GM21390 (cell line): ENCODE measurements around the gene TMEM235.

Source experiments
- ATAC-seq: cut with Tn5 transposase; IDR thresholded peaks from one replicate; pipeline ENCODE4 v1.9.1; 2021; ENCODE audit not compliant: unreplicated experiment

The TMEM235 gene

DNA sequence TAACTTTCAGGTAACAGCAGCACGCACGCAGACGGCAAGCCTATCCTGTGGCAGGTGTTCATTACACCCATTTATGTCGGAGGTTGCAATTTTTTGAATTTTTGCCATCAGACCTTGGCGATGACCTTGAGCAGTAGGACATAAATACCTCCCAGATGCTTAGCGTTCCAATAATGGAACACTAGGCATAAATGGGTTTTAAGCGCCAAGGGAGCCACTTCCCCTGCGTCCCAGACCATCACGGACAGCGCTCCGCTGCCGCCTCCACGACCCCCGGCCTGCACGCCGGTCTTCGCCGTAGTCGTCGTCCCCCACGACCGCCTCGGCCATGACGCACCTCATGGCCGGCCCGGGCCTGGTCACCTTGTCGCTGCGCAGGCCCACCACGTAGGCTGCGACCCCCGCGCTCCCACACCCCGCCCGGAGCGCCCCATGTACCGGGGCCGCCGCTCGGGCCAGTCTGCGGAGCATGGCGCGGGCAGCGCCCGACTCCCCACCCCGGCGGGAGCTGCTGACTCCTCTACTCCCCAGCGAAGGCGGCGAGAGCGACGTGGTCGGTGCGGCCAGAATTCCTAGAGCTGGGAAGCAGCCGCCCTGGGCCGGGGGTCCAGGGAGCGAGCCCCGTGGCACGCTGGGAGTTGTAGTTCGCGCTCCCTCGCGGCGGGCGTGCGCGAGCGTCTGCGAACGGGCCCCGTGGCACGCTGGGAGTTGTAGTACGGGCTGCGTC is 22.7 kb downstream of the TMEM235 start:
- ATAC-seq, result no peak

DNA sequence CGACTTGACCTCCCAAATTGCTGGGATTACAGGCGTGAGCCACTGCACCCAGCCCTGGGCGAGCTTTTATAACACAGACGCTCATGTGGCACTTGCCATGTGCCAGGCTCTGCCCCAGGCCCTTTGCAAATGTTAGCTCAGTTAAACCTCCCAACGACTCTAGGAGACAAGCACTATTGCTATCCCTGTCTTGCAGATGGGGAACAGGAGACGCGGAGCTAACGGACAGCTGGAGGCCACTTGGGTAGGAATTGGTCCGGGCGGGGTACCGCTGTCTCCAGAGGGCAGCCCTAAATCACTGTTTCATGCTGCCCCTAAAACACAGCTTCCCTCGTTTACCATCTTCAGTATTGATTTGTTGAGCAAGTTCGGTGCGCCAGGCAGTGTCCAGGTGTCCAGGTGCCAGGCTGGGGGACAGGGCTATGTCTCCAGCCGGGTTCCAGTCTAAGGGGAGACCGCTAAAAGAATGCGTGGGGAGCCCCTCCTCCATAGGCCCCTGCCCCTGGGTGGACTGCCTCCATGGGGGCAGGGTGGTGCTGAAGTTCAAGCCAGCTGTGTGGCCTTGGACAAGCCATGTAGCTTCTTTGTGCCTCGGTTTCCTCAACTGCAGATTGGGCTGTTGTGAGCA is 23.7 kb downstream of the TMEM235 start:
- no peak for ATAC-seq

- no peak for ATAC-seq
Observed at GRCh38 chr17:78255953-78256706, 24.7 kb downstream of the TMEM235 start.

GRCh38 chr17:78256707-78257591 is 25.5 kb downstream of the TMEM235 start:
- no peak for ATAC-seq

DNA sequence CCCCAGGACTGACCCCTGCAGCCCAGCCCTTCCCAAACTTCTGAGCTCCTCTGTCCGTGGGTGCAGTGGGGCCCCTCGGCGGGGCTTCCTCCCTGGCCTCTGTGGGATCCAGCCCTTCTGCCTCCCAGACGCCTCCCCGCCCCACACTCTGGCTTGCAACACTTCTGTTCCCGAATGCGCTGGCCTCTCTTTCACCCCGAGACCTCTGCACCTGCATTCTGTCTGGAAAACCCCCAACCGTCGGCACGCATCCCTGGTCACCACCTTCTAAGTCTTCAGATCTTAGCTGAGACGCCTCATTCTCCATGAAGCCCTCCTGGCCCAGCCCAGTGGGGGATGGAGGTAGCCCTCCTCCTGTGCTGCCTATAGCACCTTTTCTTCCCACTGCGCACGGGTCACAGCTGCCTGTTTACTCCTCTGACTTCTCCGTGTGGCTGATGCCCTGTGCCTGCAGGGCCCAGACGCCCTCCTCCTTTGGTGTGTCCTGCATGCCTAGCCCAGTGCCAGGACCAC is 26.4 kb downstream of the TMEM235 start:
- no peak for ATAC-seq

DNA sequence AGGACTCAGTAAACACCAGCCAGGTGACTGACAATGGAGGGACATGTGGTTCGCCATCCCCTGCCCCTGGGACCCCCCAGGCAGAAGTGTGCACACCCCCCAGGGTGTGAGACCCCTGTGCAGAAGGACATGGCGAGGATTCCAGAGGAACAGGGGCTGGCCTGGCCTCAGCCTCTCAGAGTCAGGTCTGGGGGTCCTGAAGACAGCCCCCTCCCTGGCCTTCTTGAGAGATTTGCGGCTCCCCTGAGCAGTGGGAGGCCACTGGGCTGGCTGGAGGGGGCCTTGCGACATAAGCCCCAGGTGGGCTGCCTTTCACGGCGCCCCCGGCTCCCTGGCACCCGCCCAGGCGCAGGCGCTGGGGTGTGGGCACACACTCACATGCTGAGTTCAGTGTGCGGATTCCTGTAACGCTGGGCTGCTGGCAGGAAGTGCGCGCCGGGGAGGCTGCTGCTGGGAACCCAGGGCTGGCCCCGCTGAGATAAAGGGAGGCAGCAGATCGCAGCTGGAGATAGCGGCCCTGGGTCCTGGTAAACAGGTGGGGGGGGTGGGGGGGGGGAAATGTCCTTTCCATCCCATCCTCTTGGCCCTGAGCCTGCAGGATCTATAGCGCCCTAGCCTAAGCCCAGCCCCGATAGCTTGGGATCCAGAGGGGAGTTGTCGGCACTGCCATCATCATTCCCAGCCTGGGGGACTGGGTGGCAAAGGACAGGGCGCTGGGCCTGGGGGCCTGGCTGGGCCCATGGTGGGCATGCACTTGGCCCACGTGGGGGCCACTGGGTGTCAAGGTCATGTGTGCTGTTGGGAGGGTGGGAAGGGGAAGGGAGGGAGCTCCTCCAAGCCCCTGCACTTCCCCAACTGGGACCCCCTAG is 27.1 kb downstream of the TMEM235 start:
- ATAC-seq, result no peak

DNA sequence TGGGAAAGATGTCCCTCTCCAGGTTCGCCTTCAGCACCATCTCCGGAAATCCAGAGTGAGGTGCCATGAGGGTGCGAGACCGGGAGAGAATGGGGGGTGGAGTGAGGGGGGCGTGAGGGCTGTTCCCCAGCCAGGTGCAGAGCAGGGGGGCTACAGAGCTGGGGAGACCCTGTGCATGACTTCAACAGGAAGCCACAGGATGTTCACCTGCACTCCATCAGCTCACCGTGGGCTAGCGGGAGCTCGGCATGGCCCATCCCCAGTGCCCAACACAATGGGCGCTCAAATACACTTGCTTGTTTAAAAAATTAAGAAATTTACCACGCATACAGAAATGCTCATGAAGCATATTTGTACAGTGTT is 27.7 kb downstream of the TMEM235 start:
- ATAC-seq, result no peak

DNA sequence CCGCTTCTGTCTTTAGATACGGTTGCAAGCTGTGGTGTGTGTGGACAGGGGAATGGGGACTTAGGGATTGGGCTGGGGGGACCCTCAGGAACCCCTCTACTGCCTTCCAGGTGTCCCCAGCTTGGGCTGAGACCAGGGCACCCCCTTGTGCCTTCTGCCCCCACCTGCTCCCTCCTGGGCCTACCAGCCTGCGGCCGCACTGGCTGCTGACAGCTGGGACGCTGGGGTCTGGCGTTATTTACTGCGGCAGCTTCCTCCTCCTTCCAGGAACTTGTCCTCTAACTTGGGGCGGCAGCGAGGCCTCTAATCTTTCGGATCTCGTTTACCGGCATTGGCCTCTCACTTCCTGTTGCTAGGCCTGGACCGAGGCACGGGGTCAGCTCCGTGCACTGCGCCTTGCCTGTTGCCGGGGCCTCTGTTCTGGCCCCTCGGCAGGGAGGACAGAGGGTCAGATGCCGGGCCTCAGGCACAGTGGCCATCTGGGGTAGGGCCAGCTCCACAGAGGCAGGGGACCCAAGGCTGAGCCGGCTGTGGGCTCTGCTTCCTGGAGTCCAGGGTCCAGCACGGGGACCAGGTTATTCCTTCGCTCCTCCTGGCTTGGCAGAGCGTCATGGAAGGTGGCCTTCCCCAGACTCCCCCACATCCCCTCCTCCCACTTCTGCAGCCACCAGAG is 31.8 kb downstream of the TMEM235 start:
- ATAC-seq, result no peak

DNA sequence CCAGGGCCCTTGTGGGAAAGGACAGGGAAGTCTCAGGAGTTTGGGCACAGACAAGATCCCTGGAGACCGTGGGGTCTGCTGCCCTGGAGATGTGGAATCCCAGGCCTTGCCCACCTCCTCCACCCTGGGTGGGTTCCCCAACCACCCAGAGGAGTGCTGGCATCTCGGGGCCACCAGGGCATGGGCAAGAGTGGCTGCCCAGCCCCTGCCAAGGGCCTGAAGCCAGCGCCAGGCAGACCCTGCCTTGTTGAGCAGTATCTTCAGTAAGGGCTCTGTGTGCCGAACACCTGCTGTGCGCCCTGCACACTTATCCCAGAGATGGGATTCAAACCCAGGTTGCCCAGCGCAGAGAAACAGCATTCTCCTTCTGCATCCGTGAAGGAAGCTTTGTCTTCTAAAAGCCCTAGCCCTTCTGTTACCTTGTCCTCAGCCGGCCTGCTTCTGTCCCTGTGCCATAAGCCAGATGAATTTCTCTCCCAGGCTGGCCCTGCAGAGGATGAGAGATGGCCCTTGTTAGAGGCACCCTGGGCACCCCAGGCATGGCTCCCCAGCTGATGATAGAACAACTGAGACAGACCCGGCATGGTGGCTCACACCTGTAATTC is 32.4 kb downstream of the TMEM235 start:
- no peak for ATAC-seq

DNA sequence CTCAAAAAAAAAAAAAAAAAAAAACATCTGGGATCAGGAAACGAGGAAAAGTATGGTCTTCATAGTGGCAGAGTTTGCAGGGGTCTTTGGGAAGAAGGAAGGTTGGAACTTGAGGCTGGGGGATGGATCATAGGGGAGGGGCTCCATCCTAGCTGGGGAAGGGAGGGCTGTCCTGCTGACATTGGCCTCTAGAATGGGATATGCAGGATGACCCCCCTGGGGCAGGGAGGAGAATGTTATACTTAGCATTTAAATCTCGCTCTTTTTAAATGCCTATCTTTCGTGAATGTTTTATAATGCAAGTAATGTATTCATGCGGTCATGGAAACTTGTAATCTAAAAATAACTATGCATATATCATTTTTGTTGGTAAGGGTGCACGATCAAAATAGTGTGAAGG is 33.2 kb downstream of the TMEM235 start:
- ATAC-seq, result no peak

GRCh38 chr17:78265121-78265520 is 33.7 kb downstream of the TMEM235 start:
- no peak for ATAC-seq

DNA sequence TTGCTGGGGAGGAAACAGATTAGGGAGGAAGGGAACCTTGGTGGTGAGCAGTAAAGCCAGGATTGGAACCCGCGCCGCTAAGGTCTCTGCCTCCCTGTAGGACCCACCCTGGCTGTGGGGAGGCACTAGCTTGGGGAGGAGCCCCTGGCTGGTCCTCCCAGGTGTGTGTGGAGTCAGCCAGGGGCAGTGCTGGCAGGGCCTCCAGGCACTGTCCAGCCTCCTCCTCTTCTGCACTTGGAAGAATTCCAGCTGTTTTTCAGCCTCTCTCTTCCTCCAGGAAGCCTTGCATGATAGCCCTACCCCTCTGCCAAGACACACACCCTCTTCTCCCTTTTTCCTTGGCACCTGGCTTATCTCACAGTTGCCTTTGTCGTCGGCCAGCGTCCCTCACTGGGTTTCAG is 34.8 kb downstream of the TMEM235 start:
- ATAC-seq, result no peak

DNA sequence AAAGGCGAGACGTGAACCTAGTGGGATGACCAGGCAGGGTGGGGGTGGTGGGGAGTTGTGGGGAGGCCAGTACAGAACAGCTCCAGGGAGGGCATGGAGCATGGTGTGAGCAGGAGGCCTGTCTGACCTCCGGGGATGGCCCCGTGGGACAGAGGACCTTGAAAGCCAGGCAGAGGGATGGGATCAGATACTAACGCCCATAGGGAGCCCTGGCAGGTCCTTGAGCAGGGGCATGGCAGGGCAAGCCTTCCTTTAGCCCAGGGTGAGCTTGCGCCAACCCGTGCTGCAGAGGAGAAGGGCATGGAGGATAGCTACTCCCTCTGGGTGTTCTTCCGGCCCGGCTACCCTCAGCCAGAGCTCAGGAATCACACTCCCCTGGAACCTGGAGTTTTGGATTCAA is 35.3 kb downstream of the TMEM235 start:
- no peak for ATAC-seq

GRCh38 chr17:78267253-78268073 is 36.0 kb downstream of the TMEM235 start:
- ATAC-seq, result no peak

DNA sequence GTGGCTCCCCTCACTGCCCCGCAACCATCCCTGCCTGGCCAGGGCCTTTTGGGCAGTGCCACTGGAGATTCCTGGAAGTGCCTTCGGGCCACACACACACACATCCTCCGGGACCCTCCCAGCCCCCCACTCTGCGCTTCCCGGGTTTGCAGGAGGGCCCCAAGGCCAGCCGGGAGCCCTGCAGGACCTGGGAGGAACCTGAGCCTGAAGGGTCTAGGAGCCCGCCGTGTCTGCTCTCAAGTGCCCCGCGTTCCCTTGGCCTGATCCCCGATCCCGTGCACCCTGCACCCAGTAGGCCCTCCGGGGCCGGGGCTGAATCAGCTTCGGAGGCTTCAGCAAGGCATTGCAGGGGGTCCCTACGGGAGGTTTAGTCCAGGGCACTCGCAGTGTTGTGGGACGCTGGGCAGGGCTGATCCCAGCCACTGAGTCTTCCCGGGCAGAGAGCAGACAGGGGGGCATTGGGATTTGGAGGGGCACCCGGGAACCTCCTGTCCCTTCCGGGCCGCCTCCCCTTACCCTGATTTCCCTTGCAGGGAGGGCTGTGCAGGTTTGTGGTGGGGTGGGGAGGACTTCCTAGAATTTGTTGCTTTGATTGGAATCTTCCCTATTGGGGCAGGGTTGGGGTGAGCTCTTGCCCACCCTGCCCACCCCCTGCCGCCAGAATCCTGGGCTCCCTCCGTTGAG is 36.9 kb downstream of the TMEM235 start:
- no peak for ATAC-seq

- ATAC-seq, result no peak
Observed at GRCh38 chr17:78268951-78269905, 37.8 kb downstream of the TMEM235 start.
